HG03064 (cell line): ENCODE measurements around the gene APOBEC3C.
"Not testable (repeated sequence)": the region's sequence is repeated elsewhere in the genome, so short reads cannot be mapped to it uniquely, and the experiment has no call there.

Experiments
- ATAC-seq: cut with Tn5 transposase; IDR thresholded peaks from one replicate; pipeline ENCODE4 v1.9.1; 2021; ENCODE audit warnings: low read depth; ENCODE audit not compliant: unreplicated experiment

Gene APOBEC3C

GRCh38 chr22:39020021-39020651 lies 6.1 kb downstream of the APOBEC3C start:
- not testable (repeated sequence) for ATAC-seq

- no peak for ATAC-seq
Measured at GRCh38 chr22:39021552-39022250, 7.6 kb downstream of the APOBEC3C start.

- ATAC-seq, result no peak
Measured at GRCh38 chr22:39024519-39025308, 10.7 kb downstream of the APOBEC3C start.

GRCh38 chr22:39026509-39027150 lies 12.6 kb downstream of the APOBEC3C start:
- no peak for ATAC-seq

- ATAC-seq, result no peak
Measured at GRCh38 chr22:39027717-39028116, 13.7 kb downstream of the APOBEC3C start.

- ATAC-seq, result no peak
Measured at GRCh38 chr22:39028281-39028680, 14.2 kb downstream of the APOBEC3C start.

GRCh38 chr22:39029227-39029626 lies 15.2 kb downstream of the APOBEC3C start:
- ATAC-seq, result no peak

- no peak for ATAC-seq
Measured at GRCh38 chr22:39030705-39031104, 16.6 kb downstream of the APOBEC3C start.

- ATAC-seq, result not testable (repeated sequence)
Measured at GRCh38 chr22:39031434-39032295, 17.6 kb downstream of the APOBEC3C start.

- not testable (repeated sequence) for ATAC-seq
Measured at GRCh38 chr22:39037071-39037470, 23.0 kb downstream of the APOBEC3C start.

- ATAC-seq, result no peak
Measured at GRCh38 chr22:39039306-39040126, 25.5 kb downstream of the APOBEC3C start.

GRCh38 chr22:39040155-39040537 lies 26.1 kb downstream of the APOBEC3C start:
- ATAC-seq, result not testable (repeated sequence)

GRCh38 chr22:39040538-39041296 lies 26.7 kb downstream of the APOBEC3C start, which contains the start of gene APOBEC3F:
APOBEC3F (plus strand) TSS chr22:39040864; CDS start chr22:39040961, 97 bp downstream.
- peak; percentile 84 for ATAC-seq

GRCh38 chr22:39041908-39042307 lies 27.9 kb downstream of the APOBEC3C start:
- no peak for ATAC-seq

- ATAC-seq, result not testable (repeated sequence)
Measured at GRCh38 chr22:39043063-39043462, 29.0 kb downstream of the APOBEC3C start.

- ATAC-seq, result not testable (repeated sequence)
Measured at GRCh38 chr22:39045136-39045535, 31.1 kb downstream of the APOBEC3C start.

GRCh38 chr22:39049486-39049885 lies 35.4 kb downstream of the APOBEC3C start:
- not testable (repeated sequence) for ATAC-seq

- not testable (repeated sequence) for ATAC-seq
Measured at GRCh38 chr22:39051844-39052495, 37.9 kb downstream of the APOBEC3C start.
